Kidney (tissue), 14 donors: Measurements from ENCODE around the gene ACBD5. TPM values are rescaled to one million over a fixed set of nuclear protein-coding genes. Genes with fewer than 3 reads are reported as not detected.
"Not testable (repeated sequence)": the region's sequence is repeated elsewhere in the genome, so short reads cannot be mapped to it uniquely, and the experiment has no call there.

ENCODE experiments used
- DNase-seq, 5 donors: peaks; one replicate each; pipeline ENCODE4 v3.0.0-alpha.2; 2013 to 2020
- FAIRE-seq: peaks from 2 replicates; lab custom pipeline; 2012; peaks lifted over from hg19 to GRCh38; lab: Jason Lieb, UNC
- H3K27ac ChIP-seq, 2 donors: one replicate each; pipeline ENCODE4 v1.7.0; 2013; ENCODE audit warnings: low read depth in 2 of 2, low read length in 2 of 2, inconsistent platforms in 1 of 2
- H3K27me3 ChIP-seq: one replicate; pipeline ENCODE4 v1.7.1; 2013; ENCODE audit warnings: low read length, inconsistent platforms; ENCODE audit not compliant: control insufficient read depth, insufficient read depth
- H3K36me3 ChIP-seq, 3 donors: one replicate each; pipeline versions ENCODE4 v1.7.0 to v1.7.1; 2013; ENCODE audit warnings: low read length in 3 of 3, control low read depth in 1 of 3, inconsistent platforms in 1 of 3; ENCODE audit not compliant: insufficient read depth in 3 of 3, control insufficient read depth in 2 of 3
- H3K4me1 ChIP-seq, 3 donors: one replicate each; pipeline versions ENCODE4 v1.7.0 to v1.7.1; 2013; ENCODE audit warnings: low read length in 3 of 3, inconsistent platforms in 1 of 3, low read depth in 1 of 3; ENCODE audit not compliant: control insufficient read depth in 2 of 3, insufficient read depth in 2 of 3
- H3K4me3 ChIP-seq, 3 donors: one replicate each; pipeline versions ENCODE4 v1.7.0 to v1.8.1; 2013; ENCODE audit warnings: low read length in 3 of 3, control low read depth in 1 of 3, inconsistent platforms in 1 of 3
- H3K9ac ChIP-seq, 3 donors: one replicate each; pipeline versions ENCODE4 v1.7.0 to v1.7.1; 2013; ENCODE audit warnings: low read length in 3 of 3, control low read depth in 1 of 3, inconsistent platforms in 1 of 3
- H3K9me3 ChIP-seq, 3 donors: one replicate each; pipeline versions ENCODE4 v1.7.0 to v1.7.1; 2013; ENCODE audit warnings: low read length in 3 of 3, control low read depth in 1 of 3, inconsistent platforms in 1 of 3; ENCODE audit not compliant: control insufficient read depth in 2 of 3, insufficient read depth in 1 of 3
- intact Hi-C: fragments of 100-400 bp; cut with DNase I; formaldehyde crosslinking; loops from one replicate; pipeline ENCODE4 v1.11.1; 2022
- polyA plus RNA-seq: library from polyadenylated mRNA; stranded (reverse); fragments of 350-450 nt; fragmentation: Illumina TruSeq; extraction: RNeasy Lipid Tissue Mini Kit (QIAGEN cat#74804); gene quantifications from one replicate; pipeline ENCODE4 v1.2.3, GENCODE V29; 2014; ENCODE audit warnings: low read depth, low replicate concordance; ENCODE audit not compliant: insufficient read depth
- total RNA-seq: library from RNA; stranded (reverse); fragmentation: NEBNext Ultra II Directional; extraction: Animal tissue kit (Norgen Biotek cat#: 25700); gene quantifications from one replicate; pipeline ENCODE4 v1.2.1, GENCODE V29; 2021
- TF ChIP-seq, protein P1 (sequence below): IDR thresholded peaks from 3 replicates; pipeline ENCODE4 v1.5.1; 2012; ENCODE audit warnings: mild to moderate bottlenecking, moderate library complexity, borderline replicate concordance; ENCODE audit not compliant: insufficient read depth; ENCODE audit errors: extremely low read depth
- donor health status: control.
- donor health status: control.
- donor health status: control.
- donor health status: control.
- donor health status: control.
- donor health status: DM: yes; HTN: yes; CAD: no.
- donor health status: Normal renal cell carcinoma (clear cell type).

ACBD5 gene
- total and polyA plus RNA-seq, 2 donors from 2014 or later, result 22.5 to 32.6 TPM

DNA sequence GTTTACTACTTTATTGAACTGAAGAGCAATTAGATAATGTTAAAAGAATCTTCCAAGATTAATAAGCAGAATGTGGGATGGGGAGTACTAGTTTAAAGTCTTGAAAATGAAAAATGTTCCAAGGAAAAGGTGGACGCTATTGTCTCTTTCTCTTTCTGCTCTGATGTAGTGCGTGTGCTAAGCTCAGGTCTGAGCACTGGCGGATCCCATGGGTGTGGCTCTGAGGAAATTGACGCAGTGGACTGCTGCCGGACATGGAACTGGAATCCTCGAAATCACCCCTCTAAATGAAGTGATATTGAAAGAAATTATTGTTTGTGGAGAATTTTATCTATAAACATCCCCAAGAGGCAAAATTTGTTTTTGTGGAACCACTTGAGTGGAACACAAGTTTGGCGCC, 22.2 kb upstream of the ACBD5 start:
- H3K9me3 ChIP-seq, H3K4me3 ChIP-seq, intact Hi-C loops, H3K4me1 ChIP-seq, H3K36me3 ChIP-seq, H3K27ac ChIP-seq, H3K9ac ChIP-seq, DNase-seq, FAIRE-seq: not testable (repeated sequence)
- H3K27me3 ChIP-seq, result peaks cover 11% of the 10 kb centered on the region

DNA sequence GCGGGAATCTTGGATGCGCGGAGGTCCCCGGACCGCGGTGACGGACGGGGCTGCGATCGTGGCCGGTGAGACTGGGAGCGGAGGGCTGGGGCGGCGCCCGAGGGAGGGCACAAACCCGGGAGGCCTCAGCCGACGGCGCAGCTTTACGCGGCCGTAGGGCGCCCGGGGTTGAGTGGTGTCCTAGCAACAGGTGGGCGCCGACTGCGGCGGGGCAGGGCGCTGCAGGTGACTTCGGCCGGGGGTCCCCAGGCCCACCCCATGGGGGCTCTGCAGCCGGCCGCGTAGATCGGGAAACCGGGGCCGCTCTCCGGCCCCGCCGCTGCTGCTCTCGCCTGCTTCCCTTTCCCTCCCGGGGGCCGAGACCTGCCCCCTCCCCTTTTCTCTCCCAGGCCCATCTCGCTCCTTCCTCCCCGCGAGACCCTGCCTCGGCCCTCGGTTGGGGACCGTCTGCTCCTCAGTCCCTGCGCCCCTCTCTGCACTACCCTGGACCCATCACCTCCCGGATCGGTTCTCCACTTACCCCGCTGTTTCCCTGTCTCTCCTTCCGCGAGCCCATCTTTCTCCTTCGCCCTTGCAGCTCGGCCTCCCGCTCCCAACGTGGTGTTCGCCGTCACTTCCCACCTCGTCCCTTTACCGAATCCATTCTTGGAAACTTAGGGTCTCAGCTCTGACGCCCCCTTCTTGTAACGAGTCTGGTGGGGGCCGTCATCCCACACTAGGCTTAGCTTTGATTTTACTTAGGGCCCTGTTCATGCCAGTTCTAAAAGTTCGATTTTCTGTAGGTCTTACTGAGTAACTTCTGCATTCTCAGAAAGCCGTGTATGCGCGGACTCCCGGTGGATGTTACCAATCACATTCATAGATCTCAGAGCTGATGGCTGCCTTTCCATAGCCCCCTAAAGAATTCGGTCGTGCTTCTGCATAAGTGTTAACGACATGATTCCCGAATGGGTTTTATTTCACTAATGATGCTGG, 18.5 kb upstream of the ACBD5 start:
- Histone ChIP-seq H3K36me3 (no peaks in the 10 kb centered on the region), H3K9me3 (no peaks in the 10 kb centered on the region), H3K4me3 (peak overlapping the region; percentile 51 to 65 (median 58)), H3K9ac (peak overlapping the region in 2 of 3 donors; percentile 48 to 65), H3K4me1 (peaks cover 0 to 3% (median 0%) of the 10 kb centered on the region in 3 donors), H3K27me3 (peaks cover 11% of the 10 kb centered on the region), H3K27ac (peak overlapping the region in 1 of 2 donors; percentile 28)
- no peak for FAIRE-seq
- DNase-seq, result peak in 4 of 5 donors; percentile 62 to 72 (median 64)
- intact Hi-C loops, result no loop called here
- TF ChIP-seq, protein P1, sequence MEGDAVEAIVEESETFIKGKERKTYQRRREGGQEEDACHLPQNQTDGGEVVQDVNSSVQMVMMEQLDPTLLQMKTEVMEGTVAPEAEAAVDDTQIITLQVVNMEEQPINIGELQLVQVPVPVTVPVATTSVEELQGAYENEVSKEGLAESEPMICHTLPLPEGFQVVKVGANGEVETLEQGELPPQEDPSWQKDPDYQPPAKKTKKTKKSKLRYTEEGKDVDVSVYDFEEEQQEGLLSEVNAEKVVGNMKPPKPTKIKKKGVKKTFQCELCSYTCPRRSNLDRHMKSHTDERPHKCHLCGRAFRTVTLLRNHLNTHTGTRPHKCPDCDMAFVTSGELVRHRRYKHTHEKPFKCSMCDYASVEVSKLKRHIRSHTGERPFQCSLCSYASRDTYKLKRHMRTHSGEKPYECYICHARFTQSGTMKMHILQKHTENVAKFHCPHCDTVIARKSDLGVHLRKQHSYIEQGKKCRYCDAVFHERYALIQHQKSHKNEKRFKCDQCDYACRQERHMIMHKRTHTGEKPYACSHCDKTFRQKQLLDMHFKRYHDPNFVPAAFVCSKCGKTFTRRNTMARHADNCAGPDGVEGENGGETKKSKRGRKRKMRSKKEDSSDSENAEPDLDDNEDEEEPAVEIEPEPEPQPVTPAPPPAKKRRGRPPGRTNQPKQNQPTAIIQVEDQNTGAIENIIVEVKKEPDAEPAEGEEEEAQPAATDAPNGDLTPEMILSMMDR, result no peak

DNA sequence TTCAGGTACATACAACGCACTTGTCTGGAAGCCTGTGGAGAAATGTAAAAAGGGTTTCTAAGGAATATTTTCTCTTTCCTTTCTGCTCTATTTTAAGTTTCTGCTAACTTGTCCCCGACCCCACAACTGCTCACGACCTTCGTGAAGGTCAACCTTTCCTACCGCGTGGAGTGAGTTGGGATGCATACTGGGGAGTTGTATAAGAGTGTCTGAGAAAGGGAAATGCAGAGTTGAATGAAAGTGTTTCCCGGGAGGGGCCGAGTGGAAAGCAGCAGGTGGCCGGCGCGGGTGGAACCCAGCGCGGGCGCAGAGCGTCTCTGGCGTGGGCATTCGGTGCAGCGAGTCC, 17.9 kb upstream of the ACBD5 start:
- Histone ChIP-seq H3K9ac (peak overlapping the region in 1 of 3 donors; percentile 65), H3K36me3 (no peaks in the 10 kb centered on the region), H3K4me3 (peak overlapping the region in 2 of 3 donors; percentile 28 to 58), H3K4me1 (peaks cover 0 to 3% (median 0%) of the 10 kb centered on the region in 3 donors), H3K27me3 (peaks cover 11% of the 10 kb centered on the region), H3K27ac (no peak overlapping the region), H3K9me3 (no peaks in the 10 kb centered on the region)
- DNase-seq (no peak), FAIRE-seq (no peak)
- TF ChIP-seq, protein P1, result no peak
- intact Hi-C loops, result no loop called here

DNA sequence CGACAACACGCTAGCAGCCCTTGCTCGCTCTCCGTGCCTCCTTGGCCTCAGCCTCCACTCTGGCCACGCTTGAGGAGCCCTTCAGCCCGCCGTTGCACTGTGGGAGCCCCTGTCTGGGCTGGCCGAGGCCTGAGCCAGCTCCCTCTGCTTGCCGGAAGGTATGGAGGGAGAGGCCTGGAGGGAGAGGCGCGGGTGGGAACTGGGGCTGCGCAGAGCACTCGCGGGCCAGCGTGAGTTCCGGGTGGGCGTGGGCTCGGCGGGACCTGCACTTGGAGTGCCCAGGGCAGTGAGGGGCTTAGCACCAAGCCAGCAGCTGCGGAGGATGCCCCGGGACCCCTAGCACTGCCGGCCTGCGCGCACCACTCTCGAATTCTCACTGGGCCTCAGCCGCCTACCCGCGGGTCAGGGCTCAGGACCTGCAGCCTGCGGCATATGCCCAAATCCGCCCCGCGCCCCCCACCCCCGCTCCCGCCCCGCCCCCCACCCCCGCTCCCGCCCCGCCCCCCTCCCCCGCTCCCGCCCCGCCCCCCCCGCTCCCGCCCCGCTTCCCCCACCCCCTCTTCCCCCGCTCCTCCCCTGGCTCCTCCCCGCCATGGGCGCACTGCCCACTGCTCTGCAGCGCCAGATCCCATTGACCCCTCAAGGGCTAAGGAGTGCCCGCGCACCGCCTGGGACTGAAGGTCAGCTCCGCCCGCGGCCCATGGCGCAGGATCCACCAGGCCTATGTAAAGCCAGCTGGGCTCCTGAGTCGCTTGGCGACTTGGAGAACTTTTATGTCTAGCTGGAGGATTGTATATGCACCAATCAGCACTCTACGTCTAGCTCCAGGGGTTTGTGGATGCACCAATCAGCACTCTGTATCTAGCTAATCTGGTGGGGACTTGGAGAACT, 15.9 kb upstream of the ACBD5 start:
- Histone ChIP-seq H3K27ac (no peak overlapping the region), H3K9ac (no peak overlapping the region), H3K27me3 (peaks cover 11% of the 10 kb centered on the region), H3K4me3 (no peak overlapping the region), H3K36me3 (no peaks in the 10 kb centered on the region), H3K4me1 (peaks cover 0 to 3% (median 0%) of the 10 kb centered on the region in 3 donors), H3K9me3 (no peaks in the 10 kb centered on the region)
- intact Hi-C loops, result no loop called here
- DNase-seq (no peak), FAIRE-seq (no peak)
- TF ChIP-seq, protein P1, result no peak
